Vagina (tissue), 2 donors: Measurements from ENCODE around the gene TP73.

Experiments
- POLR2A ChIP-seq, 2 donors: fragments of 450-650 bp; IDR thresholded peaks; one replicate each; pipeline ENCODE4 v1.6.1; 2017; ENCODE audit warnings: antibody characterized with exemption in 2 of 2, mild to moderate bottlenecking in 2 of 2, moderate library complexity in 2 of 2
- POLR2AphosphoS5 ChIP-seq, 2 donors: sonication (generic); formaldehyde crosslinking; IDR thresholded peaks; one replicate each; pipeline ENCODE4 v1.9.0; 2017; ENCODE audit warnings: antibody characterized with exemption in 2 of 2, mild to moderate bottlenecking in 2 of 2, low read depth in 1 of 2; ENCODE audit not compliant: insufficient read depth in 1 of 2
- TF ChIP-seq, protein P1 (sequence below), 3 experiments: fragments of 450-650 bp in 2 of 3; fragments of 200-600 bp in 1 of 3; sonication (generic) in 1 of 3; IDR thresholded peaks; one replicate each; pipeline ENCODE4 v1.5.1; 2017 to 2019; ENCODE audit warnings: antibody characterized with exemption in 3 of 3, mild to moderate bottlenecking in 2 of 3, moderate library complexity in 2 of 3

DNA sequence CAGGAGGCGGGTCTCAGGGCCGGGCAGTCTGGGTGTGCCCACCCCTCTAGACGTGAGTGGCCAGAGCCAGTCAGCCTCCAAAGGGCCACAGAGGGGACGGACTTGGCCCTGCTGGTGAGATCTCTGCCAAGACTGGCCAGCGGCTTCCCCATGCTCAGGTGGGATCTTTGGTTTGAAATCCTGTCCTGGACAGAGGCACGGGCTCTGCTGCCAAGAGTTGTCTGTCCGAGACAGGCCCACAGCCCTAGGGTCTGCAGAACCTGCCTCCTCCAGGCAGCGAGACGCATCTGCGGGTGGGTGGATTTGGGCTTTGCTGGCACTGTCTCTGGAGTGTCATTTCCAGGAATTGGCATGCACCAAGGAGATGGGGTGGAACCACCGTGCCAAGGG, 55.6 kb downstream of the TP73 start:
- TF ChIP-seq, protein P1, sequence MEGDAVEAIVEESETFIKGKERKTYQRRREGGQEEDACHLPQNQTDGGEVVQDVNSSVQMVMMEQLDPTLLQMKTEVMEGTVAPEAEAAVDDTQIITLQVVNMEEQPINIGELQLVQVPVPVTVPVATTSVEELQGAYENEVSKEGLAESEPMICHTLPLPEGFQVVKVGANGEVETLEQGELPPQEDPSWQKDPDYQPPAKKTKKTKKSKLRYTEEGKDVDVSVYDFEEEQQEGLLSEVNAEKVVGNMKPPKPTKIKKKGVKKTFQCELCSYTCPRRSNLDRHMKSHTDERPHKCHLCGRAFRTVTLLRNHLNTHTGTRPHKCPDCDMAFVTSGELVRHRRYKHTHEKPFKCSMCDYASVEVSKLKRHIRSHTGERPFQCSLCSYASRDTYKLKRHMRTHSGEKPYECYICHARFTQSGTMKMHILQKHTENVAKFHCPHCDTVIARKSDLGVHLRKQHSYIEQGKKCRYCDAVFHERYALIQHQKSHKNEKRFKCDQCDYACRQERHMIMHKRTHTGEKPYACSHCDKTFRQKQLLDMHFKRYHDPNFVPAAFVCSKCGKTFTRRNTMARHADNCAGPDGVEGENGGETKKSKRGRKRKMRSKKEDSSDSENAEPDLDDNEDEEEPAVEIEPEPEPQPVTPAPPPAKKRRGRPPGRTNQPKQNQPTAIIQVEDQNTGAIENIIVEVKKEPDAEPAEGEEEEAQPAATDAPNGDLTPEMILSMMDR (IDR thresholded peaks at IDR 0.05), result no peak
- TF ChIP-seq POLR2AphosphoS5 (IDR thresholded peaks at IDR 0.05; ENCODE audit: insufficient read depth in 1 of 2, low read depth in 1 of 2) (no peak), POLR2A (IDR thresholded peaks at IDR 0.05) (no peak)
